Thyroid gland (tissue), 4 donors: Measurements from ENCODE around the gene RBP3.

Source experiments
- POLR2A ChIP-seq, 2 donors: fragments of 450-650 bp; IDR thresholded peaks; one replicate each; pipeline ENCODE4 v1.6.1; 2017; ENCODE audit warnings: antibody characterized with exemption in 2 of 2, mild to moderate bottlenecking in 2 of 2, moderate library complexity in 1 of 2
- TF ChIP-seq, protein P1 (sequence below), 6 experiments: fragments of 200-600 bp in 3 of 6; fragments of 450-650 bp in 3 of 6; sonication (generic) in 3 of 6; IDR thresholded peaks; one replicate each; pipeline ENCODE4 v1.5.1; 2016 to 2019; ENCODE audit warnings: antibody characterized with exemption in 6 of 6, mild to moderate bottlenecking in 2 of 6, inconsistent platforms in 1 of 6, moderate library complexity in 1 of 6

DNA sequence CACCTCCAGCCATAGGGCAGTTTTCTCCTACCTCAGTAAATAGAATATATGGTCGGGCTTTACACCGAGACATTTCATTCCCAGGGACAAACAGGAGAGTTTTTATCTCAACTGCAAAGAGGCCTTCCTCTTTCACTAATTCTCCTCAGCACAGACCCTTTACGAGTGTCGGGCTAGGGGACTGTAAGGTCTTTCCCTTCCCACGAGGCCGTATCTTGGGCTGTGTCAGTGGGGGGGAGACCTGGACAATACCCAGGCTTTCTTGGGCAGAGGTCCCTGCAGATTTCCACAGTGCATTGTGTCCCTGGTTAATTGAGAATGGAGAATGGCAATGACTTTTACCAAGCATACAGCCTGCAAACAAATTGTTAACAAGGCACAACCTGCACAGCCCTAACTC is 49.1 kb downstream of the RBP3 start:
- TF ChIP-seq, protein P1, sequence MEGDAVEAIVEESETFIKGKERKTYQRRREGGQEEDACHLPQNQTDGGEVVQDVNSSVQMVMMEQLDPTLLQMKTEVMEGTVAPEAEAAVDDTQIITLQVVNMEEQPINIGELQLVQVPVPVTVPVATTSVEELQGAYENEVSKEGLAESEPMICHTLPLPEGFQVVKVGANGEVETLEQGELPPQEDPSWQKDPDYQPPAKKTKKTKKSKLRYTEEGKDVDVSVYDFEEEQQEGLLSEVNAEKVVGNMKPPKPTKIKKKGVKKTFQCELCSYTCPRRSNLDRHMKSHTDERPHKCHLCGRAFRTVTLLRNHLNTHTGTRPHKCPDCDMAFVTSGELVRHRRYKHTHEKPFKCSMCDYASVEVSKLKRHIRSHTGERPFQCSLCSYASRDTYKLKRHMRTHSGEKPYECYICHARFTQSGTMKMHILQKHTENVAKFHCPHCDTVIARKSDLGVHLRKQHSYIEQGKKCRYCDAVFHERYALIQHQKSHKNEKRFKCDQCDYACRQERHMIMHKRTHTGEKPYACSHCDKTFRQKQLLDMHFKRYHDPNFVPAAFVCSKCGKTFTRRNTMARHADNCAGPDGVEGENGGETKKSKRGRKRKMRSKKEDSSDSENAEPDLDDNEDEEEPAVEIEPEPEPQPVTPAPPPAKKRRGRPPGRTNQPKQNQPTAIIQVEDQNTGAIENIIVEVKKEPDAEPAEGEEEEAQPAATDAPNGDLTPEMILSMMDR (IDR thresholded peaks at IDR 0.05), result no peak
- no peak for TF ChIP-seq POLR2A (IDR thresholded peaks at IDR 0.05)
